Breast epithelium (tissue), 3 donors: ENCODE measurements around the gene OGA.

Experiments used
- POLR2A ChIP-seq: fragments of 450-650 bp; IDR thresholded peaks from one replicate; pipeline ENCODE4 v1.6.1; 2016; ENCODE audit warnings: antibody characterized with exemption, mild to moderate bottlenecking, moderate library complexity
- POLR2AphosphoS5 ChIP-seq, 3 donors: sonication (generic); formaldehyde crosslinking; IDR thresholded peaks; one replicate each; pipeline ENCODE4 v1.6.1; 2017; ENCODE audit warnings: antibody characterized with exemption in 3 of 3
- TF ChIP-seq, protein P1 (sequence below), 3 donors: fragments of 450-650 bp; IDR thresholded peaks; one replicate each; pipeline ENCODE4 v1.5.1; 2016 to 2017; ENCODE audit warnings: antibody characterized with exemption in 3 of 3, mild to moderate bottlenecking in 3 of 3, moderate library complexity in 3 of 3

DNA sequence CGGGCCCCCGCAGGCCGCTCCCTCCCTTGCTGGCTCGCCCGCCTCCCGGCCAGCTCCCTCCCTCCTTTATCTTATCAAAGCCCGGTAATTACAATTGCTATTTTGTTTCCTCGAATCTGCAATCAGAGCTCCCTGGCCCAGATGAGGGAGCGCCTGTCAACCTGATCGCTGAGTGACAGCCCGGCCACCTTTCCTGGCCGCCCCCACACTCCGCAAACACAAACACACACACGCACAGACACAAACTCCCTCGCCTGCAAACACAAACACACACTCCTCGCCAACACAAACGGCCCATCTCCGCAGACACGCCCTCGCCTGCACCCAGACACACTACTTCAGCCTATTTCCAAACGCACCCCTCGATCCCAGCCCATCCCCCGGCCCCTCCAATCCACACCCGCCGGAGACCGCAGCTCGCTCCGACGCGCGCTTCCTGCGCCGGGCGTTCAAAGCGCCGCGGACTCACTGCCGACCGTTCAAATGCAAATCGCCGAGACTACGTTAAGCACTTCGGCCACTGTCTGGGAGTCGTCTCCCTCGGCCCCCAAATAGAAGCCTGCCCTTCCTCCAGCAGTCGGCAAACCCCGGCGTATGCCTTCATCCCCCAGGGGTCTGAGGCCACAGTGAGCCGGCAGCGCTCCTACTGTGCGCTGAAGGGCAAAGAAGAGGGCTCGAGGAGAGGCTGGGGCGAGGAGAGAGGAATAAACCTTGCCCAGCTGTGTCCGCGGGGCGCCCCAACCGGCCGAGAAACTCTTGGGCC, 39.3 kb downstream of the OGA start:
- TF ChIP-seq POLR2A (no peak), POLR2AphosphoS5 (IDR thresholded peaks at IDR 0.05) (no peak)
- TF ChIP-seq, protein P1, sequence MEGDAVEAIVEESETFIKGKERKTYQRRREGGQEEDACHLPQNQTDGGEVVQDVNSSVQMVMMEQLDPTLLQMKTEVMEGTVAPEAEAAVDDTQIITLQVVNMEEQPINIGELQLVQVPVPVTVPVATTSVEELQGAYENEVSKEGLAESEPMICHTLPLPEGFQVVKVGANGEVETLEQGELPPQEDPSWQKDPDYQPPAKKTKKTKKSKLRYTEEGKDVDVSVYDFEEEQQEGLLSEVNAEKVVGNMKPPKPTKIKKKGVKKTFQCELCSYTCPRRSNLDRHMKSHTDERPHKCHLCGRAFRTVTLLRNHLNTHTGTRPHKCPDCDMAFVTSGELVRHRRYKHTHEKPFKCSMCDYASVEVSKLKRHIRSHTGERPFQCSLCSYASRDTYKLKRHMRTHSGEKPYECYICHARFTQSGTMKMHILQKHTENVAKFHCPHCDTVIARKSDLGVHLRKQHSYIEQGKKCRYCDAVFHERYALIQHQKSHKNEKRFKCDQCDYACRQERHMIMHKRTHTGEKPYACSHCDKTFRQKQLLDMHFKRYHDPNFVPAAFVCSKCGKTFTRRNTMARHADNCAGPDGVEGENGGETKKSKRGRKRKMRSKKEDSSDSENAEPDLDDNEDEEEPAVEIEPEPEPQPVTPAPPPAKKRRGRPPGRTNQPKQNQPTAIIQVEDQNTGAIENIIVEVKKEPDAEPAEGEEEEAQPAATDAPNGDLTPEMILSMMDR (IDR thresholded peaks at IDR 0.05), result no peak
